SK-N-SH treated with all-trans-retinoic acid at 6 μM for 48 hours (cell line): ENCODE results near the gene TMEM82.

Source experiments
- ATAC-seq: fragments of 200-7000 bp; cut with Tn5 transposase; 3 replicates; pipeline ENCODE4 v1.9.1; 2020; ENCODE audit warnings: mild to moderate bottlenecking, moderate library complexity
- ARNTL ChIP-seq: fragments of 450-650 bp; formaldehyde crosslinking; IDR thresholded peaks from 2 replicates; pipeline ENCODE4 v1.5.0; 2020; ENCODE audit warnings: low read depth, mild to moderate bottlenecking, moderate library complexity, borderline replicate concordance
- BACH2 ChIP-seq: fragments of 250-450 bp; sonication (Bioruptor Pico); IDR thresholded peaks from 2 replicates; pipeline ENCODE4 v1.9.0; 2021; ENCODE audit warnings: mild to moderate bottlenecking, borderline replicate concordance
- CSDC2 ChIP-seq: fragments of 250-450 bp; sonication (Bioruptor Pico); IDR thresholded peaks from 2 replicates; pipeline ENCODE4 v1.5.0; 2020; ENCODE audit warnings: mild to moderate bottlenecking, moderate library complexity
- ESRRG ChIP-seq: fragments of 250-450 bp; sonication (Bioruptor Pico); IDR thresholded peaks from 2 replicates; pipeline ENCODE4 v1.6.1; 2021; ENCODE audit warnings: mild to moderate bottlenecking
- GLIS3 ChIP-seq: fragments of 250-450 bp; sonication (Bioruptor Pico); IDR thresholded peaks from 2 replicates; pipeline ENCODE4 v1.5.0; 2020; ENCODE audit warnings: mild to moderate bottlenecking, moderate library complexity
- ISL1 ChIP-seq: fragments of 250-450 bp; sonication (Bioruptor Pico); IDR thresholded peaks from 2 replicates; pipeline ENCODE4 v2.1.2; 2022; ENCODE audit warnings: mild to moderate bottlenecking, moderate library complexity
- OSR1 ChIP-seq: fragments of 250-450 bp; sonication (Bioruptor Pico); IDR thresholded peaks from 2 replicates; pipeline ENCODE4 v1.8.0; 2022; ENCODE audit warnings: moderate library complexity, mild to moderate bottlenecking, inconsistent platforms
- PPARA ChIP-seq: fragments of 250-450 bp; sonication (Bioruptor Pico); IDR thresholded peaks from 2 replicates; pipeline ENCODE4 v1.5.0; 2020; ENCODE audit warnings: mild to moderate bottlenecking, borderline replicate concordance
- RARB ChIP-seq: fragments of 250-450 bp; sonication (Bioruptor Pico); IDR thresholded peaks from 2 replicates; pipeline ENCODE4 v1.8.0; 2021; ENCODE audit warnings: mild to moderate bottlenecking, moderate library complexity
- SNAI2 ChIP-seq: fragments of 250-450 bp; sonication (Bioruptor Pico); IDR thresholded peaks from 2 replicates; pipeline ENCODE4 v1.5.0; 2020; ENCODE audit warnings: mild to moderate bottlenecking, moderate library complexity
- TCF4 ChIP-seq: fragments of 250-450 bp; sonication (Bioruptor Pico); IDR thresholded peaks from 2 replicates; pipeline ENCODE4 v1.8.0; 2021; ENCODE audit warnings: mild to moderate bottlenecking, moderate library complexity, borderline replicate concordance
- TOX ChIP-seq: fragments of 250-450 bp; sonication (Bioruptor Pico); IDR thresholded peaks from 2 replicates; pipeline ENCODE4 v1.8.0; 2021; ENCODE audit warnings: mild to moderate bottlenecking, moderate library complexity, borderline replicate concordance
- ZC3H10 ChIP-seq: fragments of 250-450 bp; sonication (Bioruptor Pico); IDR thresholded peaks from 2 replicates; pipeline ENCODE4 v1.5.1; 2021; ENCODE audit warnings: mild to moderate bottlenecking, moderate library complexity
- ZFP3 ChIP-seq: fragments of 250-450 bp; sonication (Bioruptor Pico); IDR thresholded peaks from 2 replicates; pipeline ENCODE4 v1.5.0; 2020; ENCODE audit warnings: mild to moderate bottlenecking, moderate library complexity
- ZFP30 ChIP-seq: fragments of 450-650 bp; formaldehyde crosslinking; IDR thresholded peaks from 2 replicates; pipeline ENCODE4 v1.5.0; 2022; ENCODE audit warnings: mild to moderate bottlenecking, moderate library complexity
- ZNF565 ChIP-seq: fragments of 450-650 bp; formaldehyde crosslinking; conservative IDR thresholded peaks from 2 replicates; pipeline ENCODE4 v1.5.0; 2020; ENCODE audit warnings: low read depth, mild to moderate bottlenecking, moderate library complexity
- ZNF70 ChIP-seq: fragments of 450-650 bp; formaldehyde crosslinking; IDR thresholded peaks from 2 replicates; pipeline ENCODE4 v1.5.0; 2020; ENCODE audit warnings: mild to moderate bottlenecking, moderate library complexity
- ZNF8 ChIP-seq: fragments of 450-650 bp; formaldehyde crosslinking; IDR thresholded peaks from 2 replicates; pipeline ENCODE4 v1.5.0; 2020; ENCODE audit warnings: mild to moderate bottlenecking, moderate library complexity
- TF ChIP-seq, protein P1 (sequence below): fragments of 250-450 bp; sonication (Bioruptor Pico); IDR thresholded peaks from 2 replicates; pipeline ENCODE4 v1.8.0; 2021; ENCODE audit warnings: low read depth, mild to moderate bottlenecking, moderate library complexity, borderline replicate concordance
- TF ChIP-seq, protein P2 (sequence below): fragments of 250-450 bp; sonication (Bioruptor Pico); IDR thresholded peaks from 2 replicates; pipeline ENCODE4 v1.5.0; 2020; ENCODE audit warnings: mild to moderate bottlenecking, moderate library complexity
- TF ChIP-seq, protein P3 (sequence below): fragments of 250-450 bp; sonication (Bioruptor Pico); IDR thresholded peaks from 2 replicates; pipeline ENCODE4 v1.5.1; 2021; ENCODE audit warnings: mild to moderate bottlenecking, moderate library complexity
- TF ChIP-seq, protein P4 (sequence below): fragments of 250-450 bp; sonication (Bioruptor Pico); IDR thresholded peaks from 2 replicates; pipeline ENCODE4 v1.8.0; 2020; ENCODE audit warnings: mild to moderate bottlenecking, moderate library complexity, borderline replicate concordance
- TF ChIP-seq, protein P5 (sequence below): fragments of 250-450 bp; sonication (Bioruptor Pico); IDR thresholded peaks from 2 replicates; pipeline ENCODE4 v1.5.1; 2020; ENCODE audit warnings: low read depth, mild to moderate bottlenecking, moderate library complexity

TMEM82 gene

GRCh38 chr1:15751717-15752116 is 9.4 kb downstream of the TMEM82 start:
- TF ChIP-seq ZFP30 (CRISPR knock-in tag): no peak
- no peak for TF ChIP-seq ZFP3 (CRISPR knock-in tag)
- TF ChIP-seq BACH2: no peak
- TF ChIP-seq, protein P1, sequence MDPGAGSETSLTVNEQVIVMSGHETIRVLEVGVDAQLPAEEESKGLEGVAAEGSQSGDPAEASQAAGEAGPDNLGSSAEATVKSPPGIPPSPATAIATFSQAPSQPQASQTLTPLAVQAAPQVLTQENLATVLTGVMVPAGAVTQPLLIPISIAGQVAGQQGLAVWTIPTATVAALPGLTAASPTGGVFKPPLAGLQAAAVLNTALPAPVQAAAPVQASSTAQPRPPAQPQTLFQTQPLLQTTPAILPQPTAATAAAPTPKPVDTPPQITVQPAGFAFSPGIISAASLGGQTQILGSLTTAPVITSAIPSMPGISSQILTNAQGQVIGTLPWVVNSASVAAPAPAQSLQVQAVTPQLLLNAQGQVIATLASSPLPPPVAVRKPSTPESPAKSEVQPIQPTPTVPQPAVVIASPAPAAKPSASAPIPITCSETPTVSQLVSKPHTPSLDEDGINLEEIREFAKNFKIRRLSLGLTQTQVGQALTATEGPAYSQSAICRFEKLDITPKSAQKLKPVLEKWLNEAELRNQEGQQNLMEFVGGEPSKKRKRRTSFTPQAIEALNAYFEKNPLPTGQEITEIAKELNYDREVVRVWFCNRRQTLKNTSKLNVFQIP (CRISPR knock-in tag): no peak
- no peak for TF ChIP-seq ZNF565

DNA sequence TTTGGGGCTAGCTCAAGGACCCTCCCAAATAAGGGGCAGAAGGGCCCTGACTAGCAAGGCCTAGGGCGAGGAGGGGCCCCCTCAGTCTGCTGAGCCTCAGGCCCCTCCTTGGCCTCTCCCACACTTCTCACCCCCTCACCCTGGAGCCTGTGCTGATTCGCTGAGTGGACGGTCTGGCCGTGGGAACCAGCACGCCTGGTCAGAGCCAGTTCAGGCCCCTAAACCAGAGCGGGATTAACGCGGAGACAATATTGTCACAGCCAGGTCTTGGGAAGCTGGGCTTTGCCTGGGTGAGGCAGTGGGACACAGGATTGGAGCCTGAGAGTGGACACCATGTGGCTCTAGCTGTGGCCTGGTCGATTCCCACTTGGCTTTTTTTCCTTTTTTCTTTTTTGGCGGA is 11.5 kb downstream of the TMEM82 start:
- no peak for TF ChIP-seq OSR1
- TF ChIP-seq ZFP3 (CRISPR knock-in tag): no peak
- no peak for TF ChIP-seq RARB
- TF ChIP-seq PPARA (CRISPR knock-in tag): no peak
- no peak for TF ChIP-seq ZNF8
- TF ChIP-seq, protein P1 (CRISPR knock-in tag): no peak
- TF ChIP-seq TOX (CRISPR knock-in tag): no peak
- TF ChIP-seq ARNTL (CRISPR knock-in tag): no peak
- TF ChIP-seq, protein P2, sequence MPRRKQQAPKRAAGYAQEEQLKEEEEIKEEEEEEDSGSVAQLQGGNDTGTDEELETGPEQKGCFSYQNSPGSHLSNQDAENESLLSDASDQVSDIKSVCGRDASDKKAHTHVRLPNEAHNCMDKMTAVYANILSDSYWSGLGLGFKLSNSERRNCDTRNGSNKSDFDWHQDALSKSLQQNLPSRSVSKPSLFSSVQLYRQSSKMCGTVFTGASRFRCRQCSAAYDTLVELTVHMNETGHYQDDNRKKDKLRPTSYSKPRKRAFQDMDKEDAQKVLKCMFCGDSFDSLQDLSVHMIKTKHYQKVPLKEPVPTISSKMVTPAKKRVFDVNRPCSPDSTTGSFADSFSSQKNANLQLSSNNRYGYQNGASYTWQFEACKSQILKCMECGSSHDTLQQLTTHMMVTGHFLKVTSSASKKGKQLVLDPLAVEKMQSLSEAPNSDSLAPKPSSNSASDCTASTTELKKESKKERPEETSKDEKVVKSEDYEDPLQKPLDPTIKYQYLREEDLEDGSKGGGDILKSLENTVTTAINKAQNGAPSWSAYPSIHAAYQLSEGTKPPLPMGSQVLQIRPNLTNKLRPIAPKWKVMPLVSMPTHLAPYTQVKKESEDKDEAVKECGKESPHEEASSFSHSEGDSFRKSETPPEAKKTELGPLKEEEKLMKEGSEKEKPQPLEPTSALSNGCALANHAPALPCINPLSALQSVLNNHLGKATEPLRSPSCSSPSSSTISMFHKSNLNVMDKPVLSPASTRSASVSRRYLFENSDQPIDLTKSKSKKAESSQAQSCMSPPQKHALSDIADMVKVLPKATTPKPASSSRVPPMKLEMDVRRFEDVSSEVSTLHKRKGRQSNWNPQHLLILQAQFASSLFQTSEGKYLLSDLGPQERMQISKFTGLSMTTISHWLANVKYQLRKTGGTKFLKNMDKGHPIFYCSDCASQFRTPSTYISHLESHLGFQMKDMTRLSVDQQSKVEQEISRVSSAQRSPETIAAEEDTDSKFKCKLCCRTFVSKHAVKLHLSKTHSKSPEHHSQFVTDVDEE: no peak
- TF ChIP-seq GLIS3 (CRISPR knock-in tag): no peak
- TF ChIP-seq CSDC2 (CRISPR knock-in tag): no peak
- TF ChIP-seq, protein P3, sequence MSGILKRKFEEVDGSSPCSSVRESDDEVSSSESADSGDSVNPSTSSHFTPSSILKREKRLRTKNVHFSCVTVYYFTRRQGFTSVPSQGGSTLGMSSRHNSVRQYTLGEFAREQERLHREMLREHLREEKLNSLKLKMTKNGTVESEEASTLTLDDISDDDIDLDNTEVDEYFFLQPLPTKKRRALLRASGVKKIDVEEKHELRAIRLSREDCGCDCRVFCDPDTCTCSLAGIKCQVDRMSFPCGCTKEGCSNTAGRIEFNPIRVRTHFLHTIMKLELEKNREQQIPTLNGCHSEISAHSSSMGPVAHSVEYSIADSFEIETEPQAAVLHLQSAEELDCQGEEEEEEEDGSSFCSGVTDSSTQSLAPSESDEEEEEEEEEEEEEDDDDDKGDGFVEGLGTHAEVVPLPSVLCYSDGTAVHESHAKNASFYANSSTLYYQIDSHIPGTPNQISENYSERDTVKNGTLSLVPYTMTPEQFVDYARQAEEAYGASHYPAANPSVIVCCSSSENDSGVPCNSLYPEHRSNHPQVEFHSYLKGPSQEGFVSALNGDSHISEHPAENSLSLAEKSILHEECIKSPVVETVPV (CRISPR knock-in tag): no peak
- TF ChIP-seq ESRRG (CRISPR knock-in tag): no peak
- TF ChIP-seq ZNF70 (CRISPR knock-in tag): no peak

More at GRCh38 chr1:15751717-15752116, 9.4 kb downstream of the TMEM82 start:
- no peak for ATAC-seq

DNA sequence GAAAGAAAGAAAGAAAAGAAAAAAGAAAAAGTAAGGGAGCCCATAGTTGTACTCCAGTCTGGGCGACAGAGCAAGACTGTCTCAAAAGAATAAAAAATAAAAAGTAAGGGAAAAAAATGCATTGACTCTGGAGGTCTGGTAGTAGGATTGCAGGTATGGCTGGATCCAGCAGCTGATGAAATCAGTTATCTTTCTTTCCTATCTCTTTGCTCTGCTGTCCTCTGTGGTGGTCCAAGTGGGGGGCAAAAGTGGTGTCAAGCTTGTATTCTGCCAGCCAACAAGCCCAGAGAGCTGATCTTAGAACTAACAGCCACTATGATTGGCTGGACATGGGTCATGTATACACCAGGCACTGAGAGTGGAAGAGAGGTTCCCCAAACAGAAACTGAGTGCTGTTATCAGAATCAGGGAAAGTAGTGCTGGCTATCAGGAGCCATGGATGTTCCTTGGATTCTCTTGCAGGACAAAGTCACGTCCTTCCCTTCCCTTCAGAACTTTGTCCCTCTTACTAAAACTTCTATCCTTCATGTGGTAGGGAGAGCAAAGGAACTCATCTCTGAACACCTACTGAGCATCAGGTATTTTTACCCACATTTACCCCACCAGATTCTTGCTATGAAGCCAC is 12.8 kb downstream of the TMEM82 start:
- no peak for ATAC-seq

More for the DNA sequence above, 11.5 kb downstream of the TMEM82 start:
- ATAC-seq: no peak

More for the DNA sequence above, 12.8 kb downstream of the TMEM82 start:
- TF ChIP-seq ZFP30 (CRISPR knock-in tag): no peak
- no peak for TF ChIP-seq ZC3H10 (CRISPR knock-in tag)
- TF ChIP-seq OSR1: no peak
- no peak for TF ChIP-seq BACH2
- TF ChIP-seq, protein P1 (CRISPR knock-in tag): no peak
- TF ChIP-seq ZNF565: no peak
- no peak for TF ChIP-seq TCF4 (CRISPR knock-in tag)
- TF ChIP-seq, protein P4, sequence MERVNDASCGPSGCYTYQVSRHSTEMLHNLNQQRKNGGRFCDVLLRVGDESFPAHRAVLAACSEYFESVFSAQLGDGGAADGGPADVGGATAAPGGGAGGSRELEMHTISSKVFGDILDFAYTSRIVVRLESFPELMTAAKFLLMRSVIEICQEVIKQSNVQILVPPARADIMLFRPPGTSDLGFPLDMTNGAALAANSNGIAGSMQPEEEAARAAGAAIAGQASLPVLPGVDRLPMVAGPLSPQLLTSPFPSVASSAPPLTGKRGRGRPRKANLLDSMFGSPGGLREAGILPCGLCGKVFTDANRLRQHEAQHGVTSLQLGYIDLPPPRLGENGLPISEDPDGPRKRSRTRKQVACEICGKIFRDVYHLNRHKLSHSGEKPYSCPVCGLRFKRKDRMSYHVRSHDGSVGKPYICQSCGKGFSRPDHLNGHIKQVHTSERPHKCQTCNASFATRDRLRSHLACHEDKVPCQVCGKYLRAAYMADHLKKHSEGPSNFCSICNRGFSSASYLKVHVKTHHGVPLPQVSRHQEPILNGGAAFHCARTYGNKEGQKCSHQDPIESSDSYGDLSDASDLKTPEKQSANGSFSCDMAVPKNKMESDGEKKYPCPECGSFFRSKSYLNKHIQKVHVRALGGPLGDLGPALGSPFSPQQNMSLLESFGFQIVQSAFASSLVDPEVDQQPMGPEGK (CRISPR knock-in tag): no peak
- TF ChIP-seq ZFP3 (CRISPR knock-in tag): no peak
- TF ChIP-seq ISL1: no peak
- TF ChIP-seq, protein P5, sequence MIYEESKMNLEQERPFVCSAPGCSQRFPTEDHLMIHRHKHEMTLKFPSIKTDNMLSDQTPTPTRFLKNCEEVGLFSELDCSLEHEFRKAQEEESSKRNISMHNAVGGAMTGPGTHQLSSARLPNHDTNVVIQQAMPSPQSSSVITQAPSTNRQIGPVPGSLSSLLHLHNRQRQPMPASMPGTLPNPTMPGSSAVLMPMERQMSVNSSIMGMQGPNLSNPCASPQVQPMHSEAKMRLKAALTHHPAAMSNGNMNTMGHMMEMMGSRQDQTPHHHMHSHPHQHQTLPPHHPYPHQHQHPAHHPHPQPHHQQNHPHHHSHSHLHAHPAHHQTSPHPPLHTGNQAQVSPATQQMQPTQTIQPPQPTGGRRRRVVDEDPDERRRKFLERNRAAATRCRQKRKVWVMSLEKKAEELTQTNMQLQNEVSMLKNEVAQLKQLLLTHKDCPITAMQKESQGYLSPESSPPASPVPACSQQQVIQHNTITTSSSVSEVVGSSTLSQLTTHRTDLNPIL: no peak
- TF ChIP-seq CSDC2 (CRISPR knock-in tag): no peak
- TF ChIP-seq SNAI2: no peak
- no peak for TF ChIP-seq ZNF70 (CRISPR knock-in tag)
- TF ChIP-seq, protein P3 (CRISPR knock-in tag): no peak
- TF ChIP-seq RARB: no peak
- TF ChIP-seq ESRRG (CRISPR knock-in tag): no peak
- no peak for TF ChIP-seq GLIS3 (CRISPR knock-in tag)
- TF ChIP-seq ZNF8: no peak
